ENCODE data around the gene SDC3. TPM values are rescaled to one million over a fixed set of nuclear protein-coding genes. Genes with fewer than 3 reads are reported as not detected.
"Not testable (repeated sequence)": the region's sequence is repeated elsewhere in the genome, so short reads cannot be mapped to it uniquely, and the experiment has no call there.

SDC3 gene
- total RNA-seq, result 57.1 TPM

DNA sequence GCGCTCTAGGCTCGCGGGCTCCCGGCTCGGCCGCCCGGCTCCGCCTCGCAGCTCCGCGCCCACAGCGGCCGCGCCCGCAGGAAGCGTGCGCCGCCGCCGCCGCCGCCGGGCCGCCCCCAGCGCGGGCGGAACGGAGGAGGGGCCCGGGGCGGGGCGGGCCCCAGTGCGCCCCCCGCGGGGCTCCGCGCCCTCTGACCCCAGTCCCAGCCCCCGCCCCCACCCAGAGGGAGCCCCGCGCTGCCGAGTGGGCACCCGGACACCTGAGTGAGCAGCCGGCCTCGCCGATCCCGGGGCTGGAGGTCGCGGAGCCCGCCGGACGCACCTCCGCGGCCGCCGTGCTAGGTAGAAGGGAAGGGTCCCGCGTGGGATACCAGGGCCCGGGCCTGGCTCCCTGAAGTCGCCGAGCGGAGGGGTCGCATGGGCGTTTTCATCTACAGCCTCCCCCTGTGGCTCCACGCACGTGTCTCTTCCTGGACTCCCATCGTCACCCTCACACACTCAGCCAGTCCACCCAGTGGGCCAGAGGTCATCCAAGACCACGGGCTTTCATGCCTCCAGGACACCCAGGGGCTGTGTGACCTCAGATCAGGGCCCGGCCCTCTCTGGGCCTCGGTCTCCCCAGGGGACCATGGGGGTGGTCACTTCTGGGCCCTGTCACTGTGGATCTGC lies at the start of gene SDC3:
Gene SDC3, minus strand, starts transcription at position 63 of the 669 bp plus-strand sequence. CDS start 172 bp downstream, outside the sequence.
- no peak for FAIRE-seq
- peak; percentile 71 to 76 for DNase-seq (ENCODE audit: low spot score in 2 of 2)

DNA sequence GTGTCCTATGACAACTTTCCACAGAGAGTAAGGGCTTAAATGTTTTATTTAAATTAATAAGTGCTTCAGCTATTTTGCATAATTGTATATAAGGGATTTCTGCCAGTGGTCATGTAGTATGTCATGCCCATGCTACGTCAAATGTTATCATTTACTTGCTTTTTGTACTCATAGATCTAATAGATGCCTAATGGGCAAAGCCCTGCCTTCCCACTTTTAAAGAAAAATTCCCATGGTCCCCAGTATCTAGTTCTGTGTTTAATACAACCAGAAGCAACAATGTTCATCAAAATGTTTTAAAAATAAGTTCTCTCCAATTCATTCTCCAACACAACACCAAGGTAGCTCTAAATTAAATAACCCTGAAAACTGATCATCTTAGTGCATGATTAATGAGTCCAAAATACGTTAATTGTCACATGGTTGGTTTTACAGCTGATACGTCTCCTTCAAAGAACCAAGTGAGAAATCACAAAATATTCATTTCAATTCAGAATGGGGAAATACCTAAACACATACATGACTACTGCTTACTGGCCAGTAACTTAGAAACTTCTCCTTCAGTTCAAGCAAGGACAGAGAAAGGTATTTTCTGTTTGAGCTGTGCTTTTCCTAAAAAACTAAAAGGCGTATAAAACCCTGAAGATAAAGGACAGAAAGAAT lies 49.1 kb upstream of the SDC3 start:
- no peak for DNase-seq (ENCODE audit: low spot score in 2 of 2)
- FAIRE-seq, result no peak

DNA sequence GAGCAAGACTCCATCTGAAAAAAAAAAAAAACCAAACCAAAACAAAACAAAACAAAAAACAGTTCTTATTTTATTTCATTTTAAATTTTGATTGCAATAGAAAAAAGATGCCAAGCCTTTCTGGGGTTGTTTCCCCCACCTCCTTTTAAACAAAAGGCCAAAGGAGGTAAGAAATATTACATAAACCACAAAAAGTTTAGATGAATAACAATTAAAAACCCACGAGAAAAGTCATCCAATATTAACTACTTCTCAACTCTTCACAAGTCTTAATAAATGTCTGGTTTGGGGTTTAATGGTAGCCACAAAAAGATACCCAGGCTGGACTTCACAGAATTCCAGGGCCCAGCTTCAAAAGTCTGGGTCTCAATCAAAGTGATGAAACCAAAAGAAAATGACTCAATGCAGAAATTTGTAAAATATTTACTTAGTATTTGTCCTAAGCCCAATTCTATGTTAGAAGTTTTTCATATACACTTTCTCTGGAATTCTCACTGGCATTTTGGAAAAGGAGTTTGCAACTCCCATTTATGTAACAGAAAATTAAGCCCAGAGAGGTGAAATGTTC lies 47.0 kb upstream of the SDC3 start:
- FAIRE-seq, result no peak
- no peak for DNase-seq (ENCODE audit: low spot score in 2 of 2)

- DNase-seq (ENCODE audit: low spot score in 2 of 2), result no peak
- FAIRE-seq, result no peak
Observed at GRCh38 chr1:30953685-30954084, 45.1 kb upstream of the SDC3 start.

DNA sequence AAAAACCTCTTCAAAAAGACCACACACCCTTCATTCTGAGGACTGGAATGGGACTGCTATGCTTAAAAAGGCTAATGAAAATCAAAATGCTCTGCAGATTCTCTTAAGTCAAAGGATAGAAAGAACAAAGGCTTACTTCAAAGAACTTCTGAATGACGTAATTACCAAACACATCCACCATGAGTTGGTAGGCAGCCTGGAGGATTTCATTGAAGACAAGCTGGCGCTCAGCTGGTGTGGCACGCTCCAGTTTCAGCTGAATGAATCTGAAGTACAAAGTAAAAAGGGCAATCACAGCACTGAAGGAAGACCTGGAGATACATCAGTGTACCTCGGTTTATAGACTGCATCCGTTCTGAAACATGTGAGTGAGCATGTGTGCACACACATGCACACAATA lies 43.5 kb upstream of the SDC3 start:
- DNase-seq (ENCODE audit: low spot score in 2 of 2) (peak in 1 of 2 donors; percentile 38), FAIRE-seq (no peak)

- FAIRE-seq, result no peak
- DNase-seq (ENCODE audit: low spot score in 2 of 2), result no peak
Observed at GRCh38 chr1:30950700-30951099, 42.1 kb upstream of the SDC3 start.

GRCh38 chr1:30950053-30950452 lies 41.5 kb upstream of the SDC3 start:
- no peak for FAIRE-seq
- DNase-seq (ENCODE audit: low spot score in 2 of 2), result no peak

GRCh38 chr1:30949487-30949838 lies 40.9 kb upstream of the SDC3 start:
- FAIRE-seq; DNase-seq (ENCODE audit: low spot score in 2 of 2): not testable (repeated sequence)

DNA sequence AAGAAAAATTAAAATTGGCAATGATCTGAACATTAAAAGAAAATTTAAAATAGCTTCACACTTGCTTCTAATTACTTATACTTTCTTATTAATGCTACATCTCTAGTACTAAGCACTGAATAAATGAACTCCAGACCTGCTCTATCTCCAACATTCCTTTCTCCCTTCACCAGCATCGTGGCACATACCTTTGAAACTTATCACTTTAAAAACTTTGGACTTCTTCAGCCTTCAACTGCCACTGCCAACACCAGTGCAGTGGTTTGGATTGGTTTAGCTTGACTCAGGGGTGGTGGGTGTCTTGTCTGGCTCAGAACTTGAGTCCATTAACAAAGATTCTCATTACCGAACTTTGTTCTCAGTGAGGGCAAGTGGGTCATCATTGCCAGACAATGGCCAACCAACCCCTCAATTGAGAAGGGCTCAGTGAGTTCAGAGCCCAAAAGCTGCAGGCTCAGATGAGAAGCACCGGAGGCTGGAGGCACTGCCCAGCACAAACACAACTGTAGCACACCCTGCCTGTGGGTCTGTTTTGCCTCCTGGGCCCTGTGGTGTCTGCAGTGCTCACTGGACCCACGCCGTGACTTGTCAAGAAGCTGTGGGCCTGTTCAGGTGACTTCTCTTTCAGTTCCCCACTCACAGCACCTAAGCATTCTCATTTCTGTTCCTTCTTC lies 40.4 kb upstream of the SDC3 start:
- not testable (repeated sequence) for DNase-seq (ENCODE audit: low spot score in 2 of 2); FAIRE-seq

GRCh38 chr1:30948278-30948677 lies 39.7 kb upstream of the SDC3 start:
- no peak for FAIRE-seq

DNA sequence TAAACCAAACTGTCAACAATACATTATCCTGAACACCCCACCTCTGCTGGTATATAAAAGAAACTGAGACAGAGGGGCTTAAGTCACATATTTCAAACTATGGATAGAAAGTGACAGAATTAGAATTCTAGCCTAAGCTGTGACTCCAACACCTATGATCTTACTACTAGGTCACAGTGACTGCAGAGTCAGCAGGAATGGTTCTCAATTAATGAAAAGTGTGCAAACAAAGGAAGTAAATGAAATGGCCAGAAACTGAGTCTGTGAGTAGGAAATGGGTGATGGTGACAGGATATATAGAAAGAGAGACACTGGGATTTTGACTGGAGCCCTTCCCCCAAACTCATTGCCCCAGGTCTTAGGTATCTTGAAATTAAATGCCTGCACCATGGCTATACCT lies 38.7 kb upstream of the SDC3 start:
- no peak for FAIRE-seq
- no peak for DNase-seq (ENCODE audit: low spot score in 2 of 2)

More at GRCh38 chr1:30948278-30948677, 39.7 kb upstream of the SDC3 start:
- DNase-seq (ENCODE audit: low spot score in 2 of 2), result no peak

DNA sequence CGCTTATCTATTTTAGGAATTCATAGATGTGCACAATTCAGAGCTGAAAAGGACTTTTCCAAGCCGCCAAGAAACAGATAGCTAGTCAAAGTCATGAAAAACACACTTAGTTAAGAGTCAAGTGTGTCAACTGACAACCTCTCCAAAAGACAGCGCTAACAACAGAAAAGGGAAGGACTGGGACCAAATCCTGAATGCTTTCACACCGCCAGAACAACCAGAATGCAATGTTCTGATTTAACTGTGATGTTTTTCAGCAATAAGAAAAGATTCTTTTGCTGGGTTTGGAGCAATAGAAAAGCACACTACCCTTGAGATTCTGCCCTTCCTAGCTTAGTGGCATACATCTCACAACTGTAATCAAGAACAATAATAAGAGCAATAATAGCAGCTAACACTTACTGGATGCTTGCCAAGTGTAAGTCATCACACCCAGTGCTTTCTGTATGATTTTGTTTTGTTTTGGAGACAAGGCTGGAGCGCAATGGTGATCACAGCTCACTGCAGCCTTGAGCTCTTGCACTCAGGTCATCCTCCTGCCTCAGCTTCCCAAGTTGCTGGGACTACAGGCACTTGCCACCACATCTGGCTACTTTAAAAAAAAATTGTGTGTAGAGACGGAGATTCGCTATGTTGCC lies 33.9 kb upstream of the SDC3 start:
- FAIRE-seq (no peak), DNase-seq (ENCODE audit: low spot score in 2 of 2) (no peak)

GRCh38 chr1:30940541-30940940 lies 32.0 kb upstream of the SDC3 start:
- DNase-seq (ENCODE audit: low spot score in 2 of 2) (no peak), FAIRE-seq (no peak)

GRCh38 chr1:30936541-30937171 lies 28.1 kb upstream of the SDC3 start:
- DNase-seq (ENCODE audit: low spot score in 2 of 2), result no peak
- no peak for FAIRE-seq

DNA sequence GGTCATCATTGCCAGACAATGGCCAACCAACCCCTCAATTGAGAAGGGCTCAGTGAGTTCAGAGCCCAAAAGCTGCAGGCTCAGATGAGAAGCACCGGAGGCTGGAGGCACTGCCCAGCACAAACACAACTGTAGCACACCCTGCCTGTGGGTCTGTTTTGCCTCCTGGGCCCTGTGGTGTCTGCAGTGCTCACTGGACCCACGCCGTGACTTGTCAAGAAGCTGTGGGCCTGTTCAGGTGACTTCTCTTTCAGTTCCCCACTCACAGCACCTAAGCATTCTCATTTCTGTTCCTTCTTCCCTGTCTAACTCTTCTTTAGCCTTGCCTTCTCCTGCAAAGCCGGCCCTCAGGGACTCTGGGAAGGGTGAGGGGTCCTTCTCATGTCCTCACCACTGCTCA lies 27.2 kb upstream of the SDC3 start:
- FAIRE-seq; DNase-seq (ENCODE audit: low spot score in 2 of 2): not testable (repeated sequence)

DNA sequence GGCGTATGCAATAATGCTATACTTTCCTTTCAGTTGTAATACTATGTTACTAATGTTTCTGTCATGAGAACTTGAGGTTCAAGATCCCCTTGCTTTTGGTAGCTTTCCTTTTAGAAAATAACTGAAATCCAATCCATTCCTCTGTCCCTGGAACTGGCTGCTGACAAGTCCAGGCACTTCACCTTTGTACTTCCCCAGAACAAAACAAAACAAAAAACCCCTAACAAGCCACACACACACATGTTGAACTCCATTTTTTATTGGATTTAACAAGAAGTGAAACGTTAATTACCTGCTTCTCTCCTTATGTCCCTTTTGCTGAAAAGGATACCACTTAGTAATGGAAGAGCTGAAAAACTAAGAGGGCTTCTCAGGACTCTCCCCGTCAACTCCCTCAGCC lies 26.1 kb upstream of the SDC3 start:
- DNase-seq (ENCODE audit: low spot score in 2 of 2) (no peak), FAIRE-seq (no peak)

DNA sequence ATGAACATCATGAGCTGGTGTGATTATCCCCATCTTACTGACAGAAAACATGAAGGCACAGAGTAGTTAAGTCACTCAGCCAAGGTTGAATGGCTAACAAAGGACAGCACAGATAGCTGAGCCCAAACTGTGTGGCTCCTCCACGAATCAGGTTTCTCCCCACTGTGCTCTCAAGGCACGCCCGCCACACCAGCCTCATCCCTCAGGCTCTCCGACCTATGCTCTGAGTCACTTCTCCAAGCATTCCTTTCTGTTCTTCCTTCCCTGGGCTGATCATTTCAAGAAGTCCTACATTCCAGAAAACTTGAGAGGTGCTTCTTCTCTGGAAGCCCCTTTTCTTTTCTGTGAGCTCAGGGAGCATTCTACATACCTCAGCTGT lies 25.3 kb upstream of the SDC3 start:
- DNase-seq (ENCODE audit: low spot score in 2 of 2), result no peak
- FAIRE-seq, result no peak

- FAIRE-seq (no peak), DNase-seq (ENCODE audit: low spot score in 2 of 2) (no peak)
Observed at GRCh38 chr1:30930631-30931173, 22.1 kb upstream of the SDC3 start.

- FAIRE-seq, result no peak
- no peak for DNase-seq (ENCODE audit: low spot score in 2 of 2)
Observed at GRCh38 chr1:30929944-30930525, 21.5 kb upstream of the SDC3 start.
